Body of pancreas (tissue), 4 donors: ENCODE measurements around the gene PLA2G12A. TPM values are rescaled to one million over a fixed set of nuclear protein-coding genes. Genes with fewer than 3 reads are reported as not detected.
"Not testable (repeated sequence)": the region's sequence is repeated elsewhere in the genome, so short reads cannot be mapped to it uniquely, and the experiment has no call there.

Source experiments
- ATAC-seq: fragments of 150-250 bp; one replicate; pipeline ENCODE4 v1.9.1; 2016
- DNase-seq, 4 donors: peaks; one replicate each; pipeline ENCODE4 v3.0.0-alpha.2; 2019
- H3K27ac ChIP-seq, 4 donors: fragments of 200-600 bp; sonication (generic); 1 replicate in 3 of 4; 2 replicates in 1 of 4; pipeline versions ENCODE4 v1.5.1 to v1.6.1; 2016 to 2019; ENCODE audit warnings: mild to moderate bottlenecking in 1 of 4, mixed read lengths in 1 of 4, moderate library complexity in 1 of 4
- H3K27me3 ChIP-seq, 2 donors: fragments of 200-600 bp; sonication (generic); one replicate each; pipeline ENCODE4 v1.6.0; 2016; ENCODE audit warnings: mild to moderate bottlenecking in 1 of 2
- H3K36me3 ChIP-seq, 2 donors: fragments of 200-600 bp; sonication (generic); replicated peaks in 1 of 2; 2 replicates each; pipeline ENCODE4 v1.5.1; 2016; ENCODE audit warnings: low read depth in 2 of 2; ENCODE audit not compliant: insufficient read depth in 1 of 2
- H3K4me1 ChIP-seq: fragments of 200-600 bp; sonication (generic); one replicate; pipeline ENCODE4 v1.6.0; 2016
- H3K4me3 ChIP-seq, 2 donors: fragments of 200-600 bp; sonication (generic); 1 replicate in 1 of 2; 2 replicates in 1 of 2; pipeline ENCODE4 v1.5.1; 2016 to 2019
- H3K9me3 ChIP-seq, 3 donors: fragments of 200-600 bp; sonication (generic); 1 replicate in 2 of 3; 2 replicates in 1 of 3; pipeline ENCODE4 v1.5.1; 2016
- POLR2A ChIP-seq, 3 donors: fragments of 450-650 bp; IDR thresholded peaks; one replicate each; pipeline ENCODE4 v1.6.1; 2016; ENCODE audit warnings: antibody characterized with exemption in 3 of 3, mild to moderate bottlenecking in 2 of 3
- WGBS, 2 donors: methylation state at CpG; one replicate each; pipeline ENCODE4 v1.1.5; 2017; 5-methylcytosine and 5-hydroxymethylcytosine counted together
- intact Hi-C: fragments of 100-400 bp; cut with DNase I; formaldehyde crosslinking; loops from one replicate; pipeline ENCODE4 v1.15.1; 2023
- total RNA-seq, 2 donors: library from RNA; depleted of rRNA; stranded (reverse); fragments of >200 nt; gene quantifications; one replicate each; pipeline ENCODE4 v1.1.0, GENCODE V29; 2016
- TF ChIP-seq, protein P1 (sequence below), 7 experiments: fragments of 450-650 bp in 4 of 7; fragments of 200-600 bp in 3 of 7; sonication (generic) in 3 of 7; IDR thresholded peaks; one replicate each; pipeline ENCODE4 v1.5.1; 2016 to 2019; ENCODE audit warnings: antibody characterized with exemption in 7 of 7

PLA2G12A gene
- total RNA-seq, 2 donors from 2014 or later, result 17.1 to 18.5 TPM

DNA sequence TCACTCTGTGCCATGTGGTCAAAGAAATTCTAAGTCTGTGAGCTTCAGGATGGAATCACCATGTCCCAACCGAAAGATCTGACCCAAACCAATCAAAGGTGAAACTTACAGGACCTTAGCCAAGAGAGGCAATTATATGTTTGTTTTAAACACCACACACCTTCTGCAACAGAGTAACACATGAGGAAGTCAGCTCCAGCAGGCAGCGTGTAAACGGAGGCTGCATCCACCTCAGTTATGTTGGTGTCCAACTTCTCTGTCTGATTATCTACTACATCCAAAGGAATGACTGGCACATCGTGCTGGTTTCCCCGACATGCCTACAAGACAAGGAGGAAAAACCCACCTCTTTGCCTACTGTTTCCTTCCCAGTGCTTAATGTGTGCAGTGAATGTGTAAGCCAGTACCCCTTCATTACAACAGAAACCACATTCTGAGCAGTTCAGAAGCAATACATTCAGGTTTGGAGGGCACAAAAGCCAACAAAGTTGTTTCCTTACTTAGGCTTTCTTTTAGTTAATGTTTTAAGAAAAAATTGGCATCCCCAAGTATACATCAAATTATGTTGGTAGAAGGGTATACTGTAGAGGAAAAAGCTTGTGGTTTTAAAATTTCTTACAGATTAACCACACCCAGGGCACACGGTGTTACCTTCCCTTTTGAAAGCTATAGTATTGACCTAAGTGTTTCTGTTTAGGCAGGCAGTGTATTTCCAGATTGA lies 39.0 kb downstream of the PLA2G12A start:
- TF ChIP-seq, protein P1, sequence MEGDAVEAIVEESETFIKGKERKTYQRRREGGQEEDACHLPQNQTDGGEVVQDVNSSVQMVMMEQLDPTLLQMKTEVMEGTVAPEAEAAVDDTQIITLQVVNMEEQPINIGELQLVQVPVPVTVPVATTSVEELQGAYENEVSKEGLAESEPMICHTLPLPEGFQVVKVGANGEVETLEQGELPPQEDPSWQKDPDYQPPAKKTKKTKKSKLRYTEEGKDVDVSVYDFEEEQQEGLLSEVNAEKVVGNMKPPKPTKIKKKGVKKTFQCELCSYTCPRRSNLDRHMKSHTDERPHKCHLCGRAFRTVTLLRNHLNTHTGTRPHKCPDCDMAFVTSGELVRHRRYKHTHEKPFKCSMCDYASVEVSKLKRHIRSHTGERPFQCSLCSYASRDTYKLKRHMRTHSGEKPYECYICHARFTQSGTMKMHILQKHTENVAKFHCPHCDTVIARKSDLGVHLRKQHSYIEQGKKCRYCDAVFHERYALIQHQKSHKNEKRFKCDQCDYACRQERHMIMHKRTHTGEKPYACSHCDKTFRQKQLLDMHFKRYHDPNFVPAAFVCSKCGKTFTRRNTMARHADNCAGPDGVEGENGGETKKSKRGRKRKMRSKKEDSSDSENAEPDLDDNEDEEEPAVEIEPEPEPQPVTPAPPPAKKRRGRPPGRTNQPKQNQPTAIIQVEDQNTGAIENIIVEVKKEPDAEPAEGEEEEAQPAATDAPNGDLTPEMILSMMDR (IDR thresholded peaks at IDR 0.05), result no peak
- no peak for TF ChIP-seq POLR2A (IDR thresholded peaks at IDR 0.05)
- Histone ChIP-seq H3K9me3 (no peaks in the 10 kb centered on the region), H3K4me3 (no peak overlapping the region), H3K4me1 (no peaks in the 10 kb centered on the region), H3K27ac (no peak overlapping the region), H3K36me3 (peaks cover 0 to 14% of the 10 kb centered on the region in 2 donors), H3K27me3 (no peaks in the 10 kb centered on the region)
- DNase-seq (no peak), ATAC-seq (no peak)
- intact Hi-C loops, result no loop called here
- WGBS, 2 donors, result 79 to 90% methylated on average over 6 of the region's 6 CpGs

DNA sequence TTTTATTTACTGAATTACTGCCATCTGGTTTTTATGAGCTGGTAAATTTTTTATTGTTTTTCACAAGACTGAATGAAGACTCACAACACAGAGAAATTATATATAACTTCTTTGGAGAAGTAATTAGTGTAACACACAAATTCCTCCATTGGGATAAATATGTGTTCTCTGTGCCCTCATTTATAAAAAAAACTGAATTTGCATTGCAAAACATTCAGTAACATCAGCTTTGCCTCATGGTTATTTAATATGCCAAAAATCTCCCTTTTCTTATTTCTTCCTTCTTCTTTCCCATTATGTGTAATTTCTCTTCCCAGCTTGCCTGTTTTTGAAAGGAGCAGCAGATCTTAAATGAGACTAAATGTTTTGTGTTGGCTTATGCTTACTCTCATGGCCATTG lies 45.1 kb downstream of the PLA2G12A start:
- Histone ChIP-seq H3K9me3 (no peaks in the 10 kb centered on the region), H3K36me3 (peaks cover 0 to 4% of the 10 kb centered on the region in 2 donors), H3K4me1 (no peaks in the 10 kb centered on the region), H3K4me3 (no peak overlapping the region), H3K27ac (no peak overlapping the region), H3K27me3 (no peaks in the 10 kb centered on the region)
- no peak for ATAC-seq
- DNase-seq, result no peak
- TF ChIP-seq POLR2A (IDR thresholded peaks at IDR 0.05), result no peak
- TF ChIP-seq, protein P1 (IDR thresholded peaks at IDR 0.05), result no peak
- intact Hi-C loops, result no loop called here

DNA sequence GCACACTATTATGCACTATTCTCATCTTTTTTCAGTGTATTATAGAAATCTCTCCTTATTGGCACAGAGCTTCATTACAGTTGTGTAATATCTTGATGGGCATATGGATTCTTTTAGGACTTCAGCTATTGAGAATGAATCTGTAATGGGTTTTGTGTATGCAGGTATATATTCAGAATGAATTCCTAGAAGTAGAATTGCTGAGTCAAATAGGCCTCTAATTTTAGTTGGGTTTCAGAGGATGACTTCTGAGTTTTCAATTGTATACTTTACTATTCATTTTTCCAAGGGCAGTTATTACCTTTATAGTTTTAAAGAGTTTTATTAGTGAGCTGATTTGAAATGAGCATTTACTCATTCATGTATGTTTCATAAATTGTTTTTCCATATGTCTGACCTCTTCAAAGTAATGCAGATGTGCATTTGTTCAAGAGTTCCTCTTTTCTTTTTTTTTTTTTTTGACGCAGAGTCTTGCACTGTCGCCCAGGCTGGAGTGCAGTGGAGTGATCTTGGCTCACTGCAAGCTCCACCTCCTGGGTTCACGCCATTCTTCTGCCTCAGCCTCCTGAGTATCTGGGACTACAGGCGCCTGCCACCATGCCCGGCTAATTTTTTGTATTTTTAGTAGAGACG lies 46.1 kb downstream of the PLA2G12A start:
- Histone ChIP-seq H3K27me3 (no peaks in the 10 kb centered on the region), H3K36me3 (no peaks in the 10 kb centered on the region), H3K9me3 (no peaks in the 10 kb centered on the region), H3K27ac (no peak overlapping the region), H3K4me3 (no peak overlapping the region), H3K4me1 (no peaks in the 10 kb centered on the region)
- DNase-seq (no peak), ATAC-seq (no peak)
- 89 to 99% methylated on average over 5 to 6 of the region's 6 CpGs for WGBS, 2 donors
- intact Hi-C loops, result no loop called here
- TF ChIP-seq POLR2A (IDR thresholded peaks at IDR 0.05), result no peak
- TF ChIP-seq, protein P1 (IDR thresholded peaks at IDR 0.05), result no peak

DNA sequence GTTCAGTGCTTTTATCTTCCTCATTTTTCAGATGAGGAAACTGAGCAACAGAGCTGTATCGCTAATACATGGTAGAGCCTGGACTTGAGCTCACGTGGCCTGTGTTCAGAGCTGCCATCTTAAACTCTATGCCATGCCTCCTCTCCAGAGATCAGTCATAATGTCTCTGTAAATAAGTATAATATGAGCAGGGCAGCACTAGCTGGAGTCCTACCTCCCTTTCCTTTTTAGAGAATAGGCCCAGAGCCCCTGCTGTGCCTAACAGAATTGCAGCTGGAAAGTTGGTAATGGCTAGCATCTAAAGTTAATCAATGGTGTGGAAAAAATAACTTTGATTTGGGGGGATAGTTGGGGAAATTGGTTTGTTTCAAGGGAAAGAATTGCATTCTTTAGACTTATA lies 47.0 kb downstream of the PLA2G12A start:
- Histone ChIP-seq H3K9me3 (no peaks in the 10 kb centered on the region), H3K4me1 (no peaks in the 10 kb centered on the region), H3K27me3 (no peaks in the 10 kb centered on the region), H3K36me3 (no peaks in the 10 kb centered on the region), H3K27ac (no peak overlapping the region), H3K4me3 (no peak overlapping the region)
- intact Hi-C loops, result no loop called here
- TF ChIP-seq, protein P1 (IDR thresholded peaks at IDR 0.05), result no peak
- TF ChIP-seq POLR2A (IDR thresholded peaks at IDR 0.05), result no peak
- 92 to 96% methylated on average over 2 of the region's 2 CpGs for WGBS, 2 donors
- DNase-seq, result no peak
- ATAC-seq, result no peak

DNA sequence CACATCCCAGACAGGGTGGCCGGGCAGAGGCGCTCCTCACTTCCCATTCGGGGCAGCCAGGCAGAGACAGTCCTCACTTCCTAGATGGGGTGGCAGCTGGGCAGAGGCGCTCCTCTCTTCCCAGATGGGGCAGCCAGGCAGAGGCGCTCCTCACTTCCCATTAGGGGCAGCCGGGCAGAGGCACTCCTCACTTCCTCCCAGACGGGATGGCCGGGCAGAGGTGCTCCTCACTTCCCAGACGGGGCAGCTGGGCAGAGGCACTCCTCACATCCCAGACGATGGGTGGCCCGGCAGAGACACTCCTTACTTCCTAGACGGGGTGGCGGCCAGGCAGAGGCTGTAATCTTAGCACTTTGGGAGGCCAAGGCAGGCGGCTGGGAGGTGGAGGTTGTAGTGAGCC lies 50.9 kb downstream of the PLA2G12A start:
- H3K27me3 ChIP-seq, ATAC-seq, DNase-seq, intact Hi-C loops, H3K9me3 ChIP-seq, H3K27ac ChIP-seq, H3K4me1 ChIP-seq, H3K4me3 ChIP-seq, H3K36me3 ChIP-seq: not testable (repeated sequence)
- WGBS, 2 donors, result 94 to 98% methylated on average over 8 to 11 of the region's 14 CpGs

DNA sequence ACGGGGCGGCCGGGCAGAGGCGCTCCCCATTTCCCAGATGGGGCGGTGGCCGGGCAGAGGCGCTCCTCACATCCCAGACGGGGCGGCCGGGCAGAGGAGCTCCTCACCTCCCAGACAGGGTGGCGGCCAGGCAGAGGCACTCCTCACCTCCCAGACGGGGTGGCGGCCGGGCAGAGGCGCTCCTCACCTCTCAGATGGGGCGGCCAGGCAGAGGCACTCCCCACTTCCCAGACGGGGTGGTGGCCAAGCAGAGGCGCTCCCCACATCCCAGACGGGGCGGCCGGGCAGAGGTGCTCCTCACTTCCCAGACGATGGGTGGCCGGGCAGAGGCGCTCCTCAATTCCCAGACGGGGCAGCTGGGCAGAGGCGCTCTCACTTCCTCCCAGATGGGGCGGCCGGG lies 51.4 kb downstream of the PLA2G12A start:
- intact Hi-C loops, H3K4me1 ChIP-seq, DNase-seq, H3K27ac ChIP-seq, H3K27me3 ChIP-seq, H3K9me3 ChIP-seq, ATAC-seq, H3K36me3 ChIP-seq, H3K4me3 ChIP-seq: not testable (repeated sequence)
- 91 to 100% methylated on average over 2 to 25 of the region's 28 CpGs for WGBS, 2 donors
